GM12878 (cell line): Measurements from ENCODE around the gene CHERP. TPM values are rescaled to one million over a fixed set of nuclear protein-coding genes. Genes with fewer than 3 reads are reported as not detected.

ENCODE experiments used
- CBX5 ChIP-seq: sonication (generic); IDR thresholded peaks from 2 replicates; pipeline ENCODE4 v1.6.1; 2016; ENCODE audit warnings: low read depth, moderate library complexity, mild to moderate bottlenecking, inconsistent platforms
- CHD4 ChIP-seq: fragments of 200-600 bp; sonication (generic); IDR thresholded peaks from 2 replicates; pipeline ENCODE4 v1.6.1; 2016; ENCODE audit warnings: mild to moderate bottlenecking
- MYC ChIP-seq: IDR thresholded peaks from 2 replicates; pipeline ENCODE4 v1.6.1; 2011; ENCODE audit warnings: mild to moderate bottlenecking, low read length, moderate library complexity, inconsistent platforms; ENCODE audit not compliant: insufficient read depth, insufficient replicate concordance, insufficient read length, severe bottlenecking
- NBN ChIP-seq: fragments of 450-650 bp; IDR thresholded peaks from 2 replicates; pipeline ENCODE4 v1.6.1; 2016
- PAX5 ChIP-seq: IDR thresholded peaks from 2 replicates; pipeline ENCODE4 v1.6.1; 2011; ENCODE audit warnings: low read depth, low read length, borderline replicate concordance
- RAD51 ChIP-seq: fragments of 450-650 bp; IDR thresholded peaks from 2 replicates; pipeline ENCODE4 v1.6.1; 2016; ENCODE audit warnings: moderate library complexity, mild to moderate bottlenecking, inconsistent platforms
- RUNX3 ChIP-seq: IDR thresholded peaks from 2 replicates; pipeline ENCODE4 v1.6.1; 2012; ENCODE audit warnings: low read length, inconsistent platforms
- SMAD5 ChIP-seq: IDR thresholded peaks from 2 replicates; pipeline ENCODE4 v1.6.1; 2016; ENCODE audit warnings: antibody characterized with exemption, low read depth
- STAT1 ChIP-seq: fragments of 450-650 bp; conservative IDR thresholded peaks from 2 replicates; pipeline ENCODE4 v1.6.1; 2014; ENCODE audit warnings: antibody characterized with exemption, mild to moderate bottlenecking
- TCF12 ChIP-seq: IDR thresholded peaks from 2 replicates; pipeline ENCODE4 v1.6.1; 2011; ENCODE audit warnings: low read depth, mild to moderate bottlenecking, low read length
- ZBED1 ChIP-seq: IDR thresholded peaks from 2 replicates; pipeline ENCODE4 v1.6.1; 2016; ENCODE audit warnings: borderline replicate concordance
- polyA plus RNA-seq, 11 experiments: library from polyadenylated mRNA; depleted of rRNA in 4 of 11; unstranded in 6 of 11; stranded (reverse) in 5 of 11; fragments of >200 nt; fragmentation: Nextera tagmentation in 4 of 11; fragmentation: Illumina TruSeq in 1 of 11; extraction: Ambion mirVana in 4 of 11; extraction: Trizol in 1 of 11; gene quantifications; 1 replicate in 1 of 11; 2 replicates in 10 of 11; pipeline versions ENCODE4 v1.2.1 to v1.2.3, GENCODE V29; 2011 to 2016; ENCODE audit warnings: inconsistent platforms in 2 of 11, missing spikeins in 2 of 11, low read depth in 1 of 11
- total RNA-seq, 4 experiments: library from RNA; depleted of rRNA in 3 of 4; stranded (reverse); fragments of >200 nt in 3 of 4; fragmentation: Illumina TruSeq in 1 of 4; extraction: Trizol in 1 of 4; gene quantifications; 2 replicates each; pipeline versions ENCODE4 v1.2.1 to v1.2.3, GENCODE V29; 2013 to 2021
- TF ChIP-seq, protein P1 (sequence below): fragments of 450-650 bp; IDR thresholded peaks from 2 replicates; pipeline ENCODE4 v1.6.1; 2016; ENCODE audit warnings: mild to moderate bottlenecking, moderate library complexity, borderline replicate concordance
- TF ChIP-seq, protein P2 (sequence below): fragments of 450-650 bp; IDR thresholded peaks from 2 replicates; pipeline ENCODE4 v1.6.1; 2018; ENCODE audit warnings: borderline replicate concordance, mild to moderate bottlenecking; ENCODE audit not compliant: partially characterized antibody
- TF ChIP-seq, protein P3 (sequence below): fragments of 450-650 bp; IDR thresholded peaks from 2 replicates; pipeline ENCODE4 v1.6.1; 2017; ENCODE audit warnings: mild to moderate bottlenecking, moderate library complexity
- TF ChIP-seq, protein P4 (sequence below): IDR thresholded peaks from 2 replicates; pipeline ENCODE4 v1.6.1; 2011; ENCODE audit warnings: low read depth, low read length, improper control_type of control experiment, borderline replicate concordance

The CHERP gene
- total and polyA plus RNA-seq, 10 of the 15 experiments (the other 5 are each of a cell fraction or from before 2014, with no cell fraction given) = 0.66 to 65.3 (median 12.2) TPM

DNA sequence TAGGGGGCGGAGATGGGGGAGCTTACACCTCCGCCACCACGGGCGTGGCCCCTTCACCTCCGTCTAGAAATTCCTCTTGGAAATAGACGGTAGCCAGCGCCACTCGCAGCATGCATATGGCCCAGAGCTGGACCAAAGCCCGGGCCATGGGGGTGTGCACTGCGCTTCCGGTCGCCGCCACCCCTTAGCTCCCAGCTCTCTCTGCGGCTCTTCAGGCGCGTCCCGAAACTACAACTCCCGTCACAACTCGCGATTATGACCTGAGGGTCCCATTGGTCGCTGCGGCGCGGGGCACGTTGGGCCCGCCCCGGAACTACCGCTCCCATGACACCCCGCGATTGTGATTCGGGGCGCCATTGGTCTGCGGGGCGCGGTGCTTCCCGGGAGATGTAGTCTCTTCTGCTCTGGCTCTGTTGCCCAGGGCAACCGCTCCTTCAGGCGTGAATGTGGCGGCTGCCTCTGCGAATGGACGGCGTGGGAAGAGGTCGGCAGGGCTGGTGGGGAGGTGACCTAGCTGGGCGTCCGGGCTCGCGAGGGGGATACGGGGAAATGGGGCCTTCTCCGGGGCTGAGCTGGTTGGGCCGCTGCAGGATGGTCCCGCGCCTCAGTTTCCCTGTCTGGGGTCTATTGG lies 46.1 kb downstream of the CHERP start, which contains the start of the genes C19orf44 and CALR3 (continued):
- TF ChIP-seq, protein P1, sequence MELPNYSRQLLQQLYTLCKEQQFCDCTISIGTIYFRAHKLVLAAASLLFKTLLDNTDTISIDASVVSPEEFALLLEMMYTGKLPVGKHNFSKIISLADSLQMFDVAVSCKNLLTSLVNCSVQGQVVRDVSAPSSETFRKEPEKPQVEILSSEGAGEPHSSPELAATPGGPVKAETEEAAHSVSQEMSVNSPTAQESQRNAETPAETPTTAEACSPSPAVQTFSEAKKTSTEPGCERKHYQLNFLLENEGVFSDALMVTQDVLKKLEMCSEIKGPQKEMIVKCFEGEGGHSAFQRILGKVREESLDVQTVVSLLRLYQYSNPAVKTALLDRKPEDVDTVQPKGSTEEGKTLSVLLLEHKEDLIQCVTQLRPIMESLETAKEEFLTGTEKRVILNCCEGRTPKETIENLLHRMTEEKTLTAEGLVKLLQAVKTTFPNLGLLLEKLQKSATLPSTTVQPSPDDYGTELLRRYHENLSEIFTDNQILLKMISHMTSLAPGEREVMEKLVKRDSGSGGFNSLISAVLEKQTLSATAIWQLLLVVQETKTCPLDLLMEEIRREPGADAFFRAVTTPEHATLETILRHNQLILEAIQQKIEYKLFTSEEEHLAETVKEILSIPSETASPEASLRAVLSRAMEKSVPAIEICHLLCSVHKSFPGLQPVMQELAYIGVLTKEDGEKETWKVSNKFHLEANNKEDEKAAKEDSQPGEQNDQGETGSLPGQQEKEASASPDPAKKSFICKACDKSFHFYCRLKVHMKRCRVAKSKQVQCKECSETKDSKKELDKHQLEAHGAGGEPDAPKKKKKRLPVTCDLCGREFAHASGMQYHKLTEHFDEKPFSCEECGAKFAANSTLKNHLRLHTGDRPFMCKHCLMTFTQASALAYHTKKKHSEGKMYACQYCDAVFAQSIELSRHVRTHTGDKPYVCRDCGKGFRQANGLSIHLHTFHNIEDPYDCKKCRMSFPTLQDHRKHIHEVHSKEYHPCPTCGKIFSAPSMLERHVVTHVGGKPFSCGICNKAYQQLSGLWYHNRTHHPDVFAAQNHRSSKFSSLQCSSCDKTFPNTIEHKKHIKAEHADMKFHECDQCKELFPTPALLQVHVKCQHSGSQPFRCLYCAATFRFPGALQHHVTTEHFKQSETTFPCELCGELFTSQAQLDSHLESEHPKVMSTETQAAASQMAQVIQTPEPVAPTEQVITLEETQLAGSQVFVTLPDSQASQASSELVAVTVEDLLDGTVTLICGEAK = no peak
- TF ChIP-seq CBX5 (no peak), MYC (peak; percentile 24), PAX5 (no peak), CHD4 (no peak), STAT1 (no peak), RAD51 (peak; percentile 51; the same call in 1 of the 2 replicates), SMAD5 (0 out of 2 replicates have a peak, but pooled peaks have one; percentile 41), ZBED1 (no peak), RUNX3 (peak; percentile 38; the same call in 1 of the 2 replicates), TCF12 (0 out of 2 replicates have a peak, but pooled peaks have one; percentile 42), NBN (peak; percentile 64; the same call in 1 of the 2 replicates)
- TF ChIP-seq, protein P2, sequence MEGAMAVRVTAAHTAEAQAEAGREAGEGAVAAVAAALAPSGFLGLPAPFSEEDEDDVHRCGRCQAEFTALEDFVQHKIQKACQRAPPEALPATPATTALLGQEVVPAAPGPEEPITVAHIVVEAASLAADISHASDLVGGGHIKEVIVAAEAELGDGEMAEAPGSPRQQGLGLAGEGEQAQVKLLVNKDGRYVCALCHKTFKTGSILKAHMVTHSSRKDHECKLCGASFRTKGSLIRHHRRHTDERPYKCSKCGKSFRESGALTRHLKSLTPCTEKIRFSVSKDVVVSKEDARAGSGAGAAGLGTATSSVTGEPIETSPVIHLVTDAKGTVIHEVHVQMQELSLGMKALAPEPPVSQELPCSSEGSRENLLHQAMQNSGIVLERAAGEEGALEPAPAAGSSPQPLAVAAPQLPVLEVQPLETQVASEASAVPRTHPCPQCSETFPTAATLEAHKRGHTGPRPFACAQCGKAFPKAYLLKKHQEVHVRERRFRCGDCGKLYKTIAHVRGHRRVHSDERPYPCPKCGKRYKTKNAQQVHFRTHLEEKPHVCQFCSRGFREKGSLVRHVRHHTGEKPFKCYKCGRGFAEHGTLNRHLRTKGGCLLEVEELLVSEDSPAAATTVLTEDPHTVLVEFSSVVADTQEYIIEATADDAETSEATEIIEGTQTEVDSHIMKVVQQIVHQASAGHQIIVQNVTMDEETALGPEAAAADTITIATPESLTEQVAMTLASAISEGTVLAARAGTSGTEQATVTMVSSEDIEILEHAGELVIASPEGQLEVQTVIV = peak; percentile 78
- TF ChIP-seq, protein P3, sequence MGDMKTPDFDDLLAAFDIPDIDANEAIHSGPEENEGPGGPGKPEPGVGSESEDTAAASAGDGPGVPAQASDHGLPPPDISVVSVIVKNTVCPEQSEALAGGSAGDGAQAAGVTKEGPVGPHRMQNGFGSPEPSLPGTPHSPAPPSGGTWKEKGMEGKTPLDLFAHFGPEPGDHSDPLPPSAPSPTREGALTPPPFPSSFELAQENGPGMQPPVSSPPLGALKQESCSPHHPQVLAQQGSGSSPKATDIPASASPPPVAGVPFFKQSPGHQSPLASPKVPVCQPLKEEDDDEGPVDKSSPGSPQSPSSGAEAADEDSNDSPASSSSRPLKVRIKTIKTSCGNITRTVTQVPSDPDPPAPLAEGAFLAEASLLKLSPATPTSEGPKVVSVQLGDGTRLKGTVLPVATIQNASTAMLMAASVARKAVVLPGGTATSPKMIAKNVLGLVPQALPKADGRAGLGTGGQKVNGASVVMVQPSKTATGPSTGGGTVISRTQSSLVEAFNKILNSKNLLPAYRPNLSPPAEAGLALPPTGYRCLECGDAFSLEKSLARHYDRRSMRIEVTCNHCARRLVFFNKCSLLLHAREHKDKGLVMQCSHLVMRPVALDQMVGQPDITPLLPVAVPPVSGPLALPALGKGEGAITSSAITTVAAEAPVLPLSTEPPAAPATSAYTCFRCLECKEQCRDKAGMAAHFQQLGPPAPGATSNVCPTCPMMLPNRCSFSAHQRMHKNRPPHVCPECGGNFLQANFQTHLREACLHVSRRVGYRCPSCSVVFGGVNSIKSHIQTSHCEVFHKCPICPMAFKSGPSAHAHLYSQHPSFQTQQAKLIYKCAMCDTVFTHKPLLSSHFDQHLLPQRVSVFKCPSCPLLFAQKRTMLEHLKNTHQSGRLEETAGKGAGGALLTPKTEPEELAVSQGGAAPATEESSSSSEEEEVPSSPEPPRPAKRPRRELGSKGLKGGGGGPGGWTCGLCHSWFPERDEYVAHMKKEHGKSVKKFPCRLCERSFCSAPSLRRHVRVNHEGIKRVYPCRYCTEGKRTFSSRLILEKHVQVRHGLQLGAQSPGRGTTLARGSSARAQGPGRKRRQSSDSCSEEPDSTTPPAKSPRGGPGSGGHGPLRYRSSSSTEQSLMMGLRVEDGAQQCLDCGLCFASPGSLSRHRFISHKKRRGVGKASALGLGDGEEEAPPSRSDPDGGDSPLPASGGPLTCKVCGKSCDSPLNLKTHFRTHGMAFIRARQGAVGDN = peak; percentile 77
- TF ChIP-seq, protein P4, sequence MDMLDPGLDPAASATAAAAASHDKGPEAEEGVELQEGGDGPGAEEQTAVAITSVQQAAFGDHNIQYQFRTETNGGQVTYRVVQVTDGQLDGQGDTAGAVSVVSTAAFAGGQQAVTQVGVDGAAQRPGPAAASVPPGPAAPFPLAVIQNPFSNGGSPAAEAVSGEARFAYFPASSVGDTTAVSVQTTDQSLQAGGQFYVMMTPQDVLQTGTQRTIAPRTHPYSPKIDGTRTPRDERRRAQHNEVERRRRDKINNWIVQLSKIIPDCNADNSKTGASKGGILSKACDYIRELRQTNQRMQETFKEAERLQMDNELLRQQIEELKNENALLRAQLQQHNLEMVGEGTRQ = no peak; the same call in 1 of the 2 replicates
